Measurements from ENCODE around the gene MED9. TPM values are rescaled to one million over a fixed set of nuclear protein-coding genes. Genes with fewer than 3 reads are reported as not detected.
"Not testable (repeated sequence)": the region's sequence is repeated elsewhere in the genome, so short reads cannot be mapped to it uniquely, and the experiment has no call there.

Gene MED9
- total RNA-seq, 4 donors from 2014 or later = 14.6 to 22.6 (median 17.4) TPM

GRCh38 chr17:17454276-17454675 is 22.5 kb upstream of the MED9 start:
- H3K27me3 ChIP-seq = no peaks in the 10 kb centered on the region
- 88% methylated on average over 1 of the region's 1 CpG for WGBS
- TF ChIP-seq CTCF (IDR thresholded peaks at IDR 0.05) (no peak), POLR2AphosphoS5 (IDR thresholded peaks at IDR 0.05) (no peak), EP300 (IDR thresholded peaks at IDR 0.05) (no peak), POLR2A (IDR thresholded peaks at IDR 0.05) (no peak)
- no peaks in the 10 kb centered on the region for H3K9me3 ChIP-seq
- DNase-seq (ENCODE audit: low spot score in 2 of 2) = peak in 1 of 2 donors; percentile 31
- no peak overlapping the region for H3K4me3 ChIP-seq
- no peaks in the 10 kb centered on the region for H3K36me3 ChIP-seq
- no peak overlapping the region for H3K27ac ChIP-seq
- H3K4me1 ChIP-seq = no peaks in the 10 kb centered on the region

GRCh38 chr17:17454700-17455099 is 22.1 kb upstream of the MED9 start:
- H3K4me3 ChIP-seq, H3K27ac ChIP-seq, H3K27me3 ChIP-seq, H3K36me3 ChIP-seq, H3K4me1 ChIP-seq, H3K9me3 ChIP-seq: not testable (repeated sequence)
- peak in 1 of 2 donors; percentile 12 for DNase-seq (ENCODE audit: low spot score in 2 of 2)
- 100% methylated on average over 1 of the region's 1 CpG for WGBS

- Histone ChIP-seq H3K27me3 (no peaks in the 10 kb centered on the region), H3K27ac (no peak overlapping the region), H3K4me3 (no peak overlapping the region), H3K36me3 (no peaks in the 10 kb centered on the region), H3K9me3 (no peaks in the 10 kb centered on the region), H3K4me1 (no peaks in the 10 kb centered on the region)
- no peak for DNase-seq (ENCODE audit: low spot score in 2 of 2)
- TF ChIP-seq CTCF (IDR thresholded peaks at IDR 0.05) (no peak), EP300 (IDR thresholded peaks at IDR 0.05) (no peak), POLR2A (IDR thresholded peaks at IDR 0.05) (no peak), POLR2AphosphoS5 (IDR thresholded peaks at IDR 0.05) (no peak)
- WGBS = 88% methylated on average over 4 of the region's 4 CpGs
Measured at GRCh38 chr17:17455173-17455572, 21.6 kb upstream of the MED9 start.

- Histone ChIP-seq H3K9me3 (no peaks in the 10 kb centered on the region), H3K27me3 (no peaks in the 10 kb centered on the region), H3K36me3 (no peaks in the 10 kb centered on the region), H3K27ac (no peak overlapping the region), H3K4me3 (no peak overlapping the region), H3K4me1 (no peaks in the 10 kb centered on the region)
- TF ChIP-seq CTCF (IDR thresholded peaks at IDR 0.05) (no peak), POLR2AphosphoS5 (IDR thresholded peaks at IDR 0.05) (no peak), POLR2A (IDR thresholded peaks at IDR 0.05) (no peak), EP300 (IDR thresholded peaks at IDR 0.05) (no peak)
- whole genome bisulfite sequencing = 85% methylated on average over 11 of the region's 19 CpGs
- peak in 1 of 2 donors; percentile 16 for DNase-seq (ENCODE audit: low spot score in 2 of 2)
Measured at GRCh38 chr17:17456251-17456650, 20.5 kb upstream of the MED9 start.

GRCh38 chr17:17457680-17458079 is 19.1 kb upstream of the MED9 start:
- TF ChIP-seq CTCF (IDR thresholded peaks at IDR 0.05) (no peak), EP300 (IDR thresholded peaks at IDR 0.05) (no peak), POLR2AphosphoS5 (IDR thresholded peaks at IDR 0.05) (no peak), POLR2A (IDR thresholded peaks at IDR 0.05) (no peak)
- no peak overlapping the region for H3K27ac ChIP-seq
- H3K9me3 ChIP-seq = no peaks in the 10 kb centered on the region
- no peaks in the 10 kb centered on the region for H3K36me3 ChIP-seq
- no peaks in the 10 kb centered on the region for H3K4me1 ChIP-seq
- WGBS = 73% methylated on average over 2 of the region's 2 CpGs
- no peak for DNase-seq (ENCODE audit: low spot score in 2 of 2)
- no peaks in the 10 kb centered on the region for H3K27me3 ChIP-seq
- no peak overlapping the region for H3K4me3 ChIP-seq

DNA sequence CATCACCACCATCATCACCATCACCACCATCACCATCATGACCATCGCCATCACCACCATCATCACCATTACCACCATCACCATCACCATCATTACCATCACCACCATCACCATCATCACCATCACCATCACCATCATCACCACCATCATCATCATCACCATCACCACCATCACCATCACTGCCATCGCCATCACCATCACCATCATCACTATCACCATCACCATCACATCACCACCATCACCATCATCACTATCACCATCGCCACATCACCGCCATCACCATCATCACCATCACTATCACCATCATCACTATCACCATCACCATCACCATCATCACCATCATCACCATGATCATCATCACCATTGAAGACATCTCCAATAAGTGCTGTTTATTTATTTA is 16.8 kb upstream of the MED9 start:
- Histone ChIP-seq H3K4me1 (no peaks in the 10 kb centered on the region), H3K9me3 (no peaks in the 10 kb centered on the region), H3K4me3 (no peak overlapping the region), H3K36me3 (no peaks in the 10 kb centered on the region), H3K27me3 (no peaks in the 10 kb centered on the region), H3K27ac (no peak overlapping the region)
- no peak for TF ChIP-seq POLR2AphosphoS5 (IDR thresholded peaks at IDR 0.05)
- TF ChIP-seq EP300 (IDR thresholded peaks at IDR 0.05) = no peak
- TF ChIP-seq POLR2A (IDR thresholded peaks at IDR 0.05) = no peak
- no peak for TF ChIP-seq CTCF (IDR thresholded peaks at IDR 0.05)
- 92% methylated on average over 4 of the region's 4 CpGs for WGBS
- no peak for DNase-seq (ENCODE audit: low spot score in 2 of 2)

All from suprapubic skin (tissue), 4 donors.